Stimulated activated naive CD8-positive, alpha-beta T cell treated with anti-CD3 and anti-CD28 coated beads, Interleukin-15, amount 100 ng/mL, for 72 hours (primary cell): ENCODE results near the gene MTHFD1L.

Experiments used
- ATAC-seq: fragments of 150-1000 bp; cut with Tn5 transposase; 2 replicates; pipeline ENCODE4 v1.10.0; 2021; ENCODE audit warnings: mild to moderate bottlenecking, moderate library complexity
- DNase-seq, 2 donors: peaks; one replicate each; pipeline ENCODE4 v3.0.0; 2021 to 2022
- H3K27ac Mint-ChIP-seq, 2 donors: one replicate each; pipeline ENCODE4 v1.8.0; 2022; ENCODE audit warnings: mild to moderate bottlenecking in 2 of 2, mixed read lengths in 2 of 2, moderate library complexity in 2 of 2
- H3K27me3 Mint-ChIP-seq: one replicate; pipeline ENCODE4 v1.8.0; 2022; ENCODE audit warnings: mixed read lengths
- H3K4me1 Mint-ChIP-seq: one replicate; pipeline ENCODE4 v1.8.0; 2022; ENCODE audit warnings: mild to moderate bottlenecking, mixed read lengths
- H3K4me3 Mint-ChIP-seq, 2 donors: one replicate each; pipeline ENCODE4 v1.8.0; 2022; ENCODE audit warnings: mild to moderate bottlenecking in 2 of 2, mixed read lengths in 2 of 2, moderate library complexity in 1 of 2
- H3K9me3 Mint-ChIP-seq, 2 donors: one replicate each; pipeline ENCODE4 v1.8.0; 2022; ENCODE audit warnings: mixed read lengths in 2 of 2

The MTHFD1L gene

GRCh38 chr6:151001387-151002056 is 136.0 kb downstream of the MTHFD1L start:
- no peaks in the 10 kb centered on the region for H3K9me3 Mint-ChIP-seq
- H3K4me3 Mint-ChIP-seq: no peak overlapping the region
- DNase-seq (no peak), ATAC-seq (no peak)
- H3K27ac Mint-ChIP-seq: no peak overlapping the region
- H3K4me1 Mint-ChIP-seq: peaks cover 22% of the 10 kb centered on the region
- H3K27me3 Mint-ChIP-seq: no peaks in the 10 kb centered on the region

- DNase-seq (no peak), ATAC-seq (no peak)
- Mint-ChIP-seq H3K27ac (no peak overlapping the region), H3K4me1 (peaks cover 22% of the 10 kb centered on the region), H3K4me3 (no peak overlapping the region), H3K9me3 (no peaks in the 10 kb centered on the region), H3K27me3 (no peaks in the 10 kb centered on the region)
Measured at GRCh38 chr6:151002057-151002450, 136.6 kb downstream of the MTHFD1L start.

- Mint-ChIP-seq H3K27me3 (no peaks in the 10 kb centered on the region), H3K27ac (no peak overlapping the region), H3K9me3 (no peaks in the 10 kb centered on the region), H3K4me1 (peaks cover 22% of the 10 kb centered on the region), H3K4me3 (no peak overlapping the region)
- ATAC-seq (no peak), DNase-seq (no peak)
Measured at GRCh38 chr6:151002491-151002935, 137.0 kb downstream of the MTHFD1L start.

GRCh38 chr6:151004383-151005024 is 139.0 kb downstream of the MTHFD1L start:
- H3K9me3 Mint-ChIP-seq: no peaks in the 10 kb centered on the region
- no peak for ATAC-seq
- no peak for DNase-seq
- H3K4me1 Mint-ChIP-seq: peaks cover 22% of the 10 kb centered on the region
- H3K27ac Mint-ChIP-seq: peak overlapping the region in 1 of 2 donors; percentile 4
- no peak overlapping the region for H3K4me3 Mint-ChIP-seq
- no peaks in the 10 kb centered on the region for H3K27me3 Mint-ChIP-seq

GRCh38 chr6:151005164-151005563 is 139.7 kb downstream of the MTHFD1L start:
- no peak for ATAC-seq
- no peak overlapping the region for H3K4me3 Mint-ChIP-seq
- H3K9me3 Mint-ChIP-seq: no peaks in the 10 kb centered on the region
- no peak for DNase-seq
- peaks cover 22% of the 10 kb centered on the region for H3K4me1 Mint-ChIP-seq
- peak overlapping the region; percentile 42 to 86 for H3K27ac Mint-ChIP-seq
- H3K27me3 Mint-ChIP-seq: no peaks in the 10 kb centered on the region

- H3K9me3 Mint-ChIP-seq: no peaks in the 10 kb centered on the region
- ATAC-seq (no peak), DNase-seq (no peak)
- no peak overlapping the region for H3K27ac Mint-ChIP-seq
- peaks cover 22% of the 10 kb centered on the region for H3K4me1 Mint-ChIP-seq
- H3K4me3 Mint-ChIP-seq: no peak overlapping the region
- no peaks in the 10 kb centered on the region for H3K27me3 Mint-ChIP-seq
Measured at GRCh38 chr6:151005896-151006632, 140.6 kb downstream of the MTHFD1L start.

- H3K27ac Mint-ChIP-seq: no peak overlapping the region
- no peak overlapping the region for H3K4me3 Mint-ChIP-seq
- no peak for DNase-seq
- no peak for ATAC-seq
- H3K4me1 Mint-ChIP-seq: peaks cover 22% of the 10 kb centered on the region
- no peaks in the 10 kb centered on the region for H3K27me3 Mint-ChIP-seq
- H3K9me3 Mint-ChIP-seq: no peaks in the 10 kb centered on the region
Measured at GRCh38 chr6:151007076-151007475, 141.6 kb downstream of the MTHFD1L start.

- H3K4me1 Mint-ChIP-seq: peaks cover 22% of the 10 kb centered on the region
- no peaks in the 10 kb centered on the region for H3K9me3 Mint-ChIP-seq
- H3K27me3 Mint-ChIP-seq: no peaks in the 10 kb centered on the region
- ATAC-seq (no peak), DNase-seq (no peak)
- H3K4me3 Mint-ChIP-seq: no peak overlapping the region
- H3K27ac Mint-ChIP-seq: no peak overlapping the region
Measured at GRCh38 chr6:151007922-151008321, 142.4 kb downstream of the MTHFD1L start.

GRCh38 chr6:151008425-151008824 is 142.9 kb downstream of the MTHFD1L start:
- ATAC-seq (no peak), DNase-seq (no peak)
- no peaks in the 10 kb centered on the region for H3K9me3 Mint-ChIP-seq
- H3K4me3 Mint-ChIP-seq: no peak overlapping the region
- H3K27ac Mint-ChIP-seq: peak overlapping the region in 1 of 2 donors; percentile 21
- H3K4me1 Mint-ChIP-seq: peaks cover 20% of the 10 kb centered on the region
- H3K27me3 Mint-ChIP-seq: no peaks in the 10 kb centered on the region

- Mint-ChIP-seq H3K9me3 (no peaks in the 10 kb centered on the region), H3K4me3 (no peak overlapping the region), H3K27me3 (no peaks in the 10 kb centered on the region), H3K4me1 (peaks cover 8% of the 10 kb centered on the region), H3K27ac (no peak overlapping the region)
- ATAC-seq (no peak), DNase-seq (no peak)
Measured at GRCh38 chr6:151009576-151009975, 144.1 kb downstream of the MTHFD1L start.

- Mint-ChIP-seq H3K27ac (no peak overlapping the region), H3K4me1 (peaks cover 6% of the 10 kb centered on the region)
Measured at GRCh38 chr6:151010071-151010470, 144.6 kb downstream of the MTHFD1L start.

GRCh38 chr6:151012321-151013294 is 147.1 kb downstream of the MTHFD1L start:
- DNase-seq: no peak
- no peaks in the 10 kb centered on the region for H3K9me3 Mint-ChIP-seq
- H3K27ac Mint-ChIP-seq: no peak overlapping the region
- no peak overlapping the region for H3K4me3 Mint-ChIP-seq
- no peak for ATAC-seq
- H3K4me1 Mint-ChIP-seq: no peaks in the 10 kb centered on the region
- no peaks in the 10 kb centered on the region for H3K27me3 Mint-ChIP-seq

More at GRCh38 chr6:151010071-151010470, 144.6 kb downstream of the MTHFD1L start:
- ATAC-seq: no peak
- Mint-ChIP-seq H3K9me3 (no peaks in the 10 kb centered on the region), H3K27me3 (no peaks in the 10 kb centered on the region), H3K4me3 (no peak overlapping the region)
- no peak for DNase-seq

- H3K4me1 Mint-ChIP-seq: no peaks in the 10 kb centered on the region
- no peak overlapping the region for H3K4me3 Mint-ChIP-seq
- peak; percentile 48 to 49 for DNase-seq
- no peaks in the 10 kb centered on the region for H3K27me3 Mint-ChIP-seq
- no peaks in the 10 kb centered on the region for H3K9me3 Mint-ChIP-seq
- ATAC-seq: peak; percentile 56
- H3K27ac Mint-ChIP-seq: peak overlapping the region in 1 of 2 donors; percentile 74
Measured at GRCh38 chr6:151014404-151015100, 149.1 kb downstream of the MTHFD1L start.

- Mint-ChIP-seq H3K9me3 (no peaks in the 10 kb centered on the region), H3K4me1 (no peaks in the 10 kb centered on the region), H3K27me3 (no peaks in the 10 kb centered on the region), H3K27ac (peak overlapping the region in 1 of 2 donors; percentile 74), H3K4me3 (no peak overlapping the region)
- DNase-seq: no peak
- ATAC-seq: no peak
Measured at GRCh38 chr6:151015101-151015700, 149.7 kb downstream of the MTHFD1L start.
